ENCODE measurements around the gene C1R.

C1R gene

DNA sequence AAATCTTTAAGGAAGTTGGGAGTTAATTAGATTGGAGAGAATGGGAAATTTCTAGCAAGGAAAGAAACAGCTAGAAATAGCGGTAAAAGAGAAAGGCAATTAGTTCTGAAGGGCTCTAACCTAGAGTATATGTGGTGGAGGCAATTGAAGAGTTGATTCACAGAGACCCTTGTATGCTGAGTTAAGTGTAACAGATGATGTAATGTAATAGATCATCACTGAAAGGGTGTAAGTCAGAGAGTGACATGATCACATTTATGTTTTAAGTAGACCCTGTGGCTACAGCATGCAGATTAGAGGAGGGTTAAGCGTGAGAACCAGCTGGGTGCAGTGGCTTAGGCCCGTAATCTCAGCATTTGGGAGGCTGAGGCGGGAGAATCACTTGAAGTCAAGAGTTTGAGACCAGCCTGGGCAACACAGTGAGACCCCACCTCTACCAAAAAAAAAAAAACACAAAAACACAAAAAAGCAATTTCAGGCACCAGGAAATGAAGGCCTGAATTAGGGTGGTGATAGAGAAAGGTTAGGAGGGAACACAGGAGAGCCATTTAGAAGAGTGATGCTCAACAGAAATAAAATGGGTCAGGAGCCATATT, 33.5 kb upstream of the C1R start:
- TF ChIP-seq TAF1 (IDR thresholded peaks at IDR 0.05; ENCODE audit: borderline replicate concordance, insufficient read depth, low read length) (no peak), SIN3A (IDR thresholded peaks at IDR 0.05; ENCODE audit: borderline replicate concordance, insufficient read depth, low read length) (no peak), FOXP2 (optimal IDR thresholded peaks at IDR 0.05; ENCODE audit: borderline replicate concordance, extremely low read depth, extremely low read length, insufficient read depth) (no peak), POLR2AphosphoS5 (IDR thresholded peaks at IDR 0.05; ENCODE audit: low read depth, low read length) (no peak)
- TF ChIP-seq, protein P1, sequence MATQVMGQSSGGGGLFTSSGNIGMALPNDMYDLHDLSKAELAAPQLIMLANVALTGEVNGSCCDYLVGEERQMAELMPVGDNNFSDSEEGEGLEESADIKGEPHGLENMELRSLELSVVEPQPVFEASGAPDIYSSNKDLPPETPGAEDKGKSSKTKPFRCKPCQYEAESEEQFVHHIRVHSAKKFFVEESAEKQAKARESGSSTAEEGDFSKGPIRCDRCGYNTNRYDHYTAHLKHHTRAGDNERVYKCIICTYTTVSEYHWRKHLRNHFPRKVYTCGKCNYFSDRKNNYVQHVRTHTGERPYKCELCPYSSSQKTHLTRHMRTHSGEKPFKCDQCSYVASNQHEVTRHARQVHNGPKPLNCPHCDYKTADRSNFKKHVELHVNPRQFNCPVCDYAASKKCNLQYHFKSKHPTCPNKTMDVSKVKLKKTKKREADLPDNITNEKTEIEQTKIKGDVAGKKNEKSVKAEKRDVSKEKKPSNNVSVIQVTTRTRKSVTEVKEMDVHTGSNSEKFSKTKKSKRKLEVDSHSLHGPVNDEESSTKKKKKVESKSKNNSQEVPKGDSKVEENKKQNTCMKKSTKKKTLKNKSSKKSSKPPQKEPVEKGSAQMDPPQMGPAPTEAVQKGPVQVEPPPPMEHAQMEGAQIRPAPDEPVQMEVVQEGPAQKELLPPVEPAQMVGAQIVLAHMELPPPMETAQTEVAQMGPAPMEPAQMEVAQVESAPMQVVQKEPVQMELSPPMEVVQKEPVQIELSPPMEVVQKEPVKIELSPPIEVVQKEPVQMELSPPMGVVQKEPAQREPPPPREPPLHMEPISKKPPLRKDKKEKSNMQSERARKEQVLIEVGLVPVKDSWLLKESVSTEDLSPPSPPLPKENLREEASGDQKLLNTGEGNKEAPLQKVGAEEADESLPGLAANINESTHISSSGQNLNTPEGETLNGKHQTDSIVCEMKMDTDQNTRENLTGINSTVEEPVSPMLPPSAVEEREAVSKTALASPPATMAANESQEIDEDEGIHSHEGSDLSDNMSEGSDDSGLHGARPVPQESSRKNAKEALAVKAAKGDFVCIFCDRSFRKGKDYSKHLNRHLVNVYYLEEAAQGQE (IDR thresholded peaks at IDR 0.05; ENCODE audit: insufficient read depth in 1 of 2, low read depth in 2 of 2, low read length in 2 of 2) = no peak

- TF ChIP-seq, protein P1 (IDR thresholded peaks at IDR 0.05; ENCODE audit: insufficient read depth in 1 of 2, low read depth in 2 of 2, low read length in 2 of 2) = no peak
Measured at GRCh38 chr12:7123806-7124522, 31.7 kb upstream of the C1R start.

DNA sequence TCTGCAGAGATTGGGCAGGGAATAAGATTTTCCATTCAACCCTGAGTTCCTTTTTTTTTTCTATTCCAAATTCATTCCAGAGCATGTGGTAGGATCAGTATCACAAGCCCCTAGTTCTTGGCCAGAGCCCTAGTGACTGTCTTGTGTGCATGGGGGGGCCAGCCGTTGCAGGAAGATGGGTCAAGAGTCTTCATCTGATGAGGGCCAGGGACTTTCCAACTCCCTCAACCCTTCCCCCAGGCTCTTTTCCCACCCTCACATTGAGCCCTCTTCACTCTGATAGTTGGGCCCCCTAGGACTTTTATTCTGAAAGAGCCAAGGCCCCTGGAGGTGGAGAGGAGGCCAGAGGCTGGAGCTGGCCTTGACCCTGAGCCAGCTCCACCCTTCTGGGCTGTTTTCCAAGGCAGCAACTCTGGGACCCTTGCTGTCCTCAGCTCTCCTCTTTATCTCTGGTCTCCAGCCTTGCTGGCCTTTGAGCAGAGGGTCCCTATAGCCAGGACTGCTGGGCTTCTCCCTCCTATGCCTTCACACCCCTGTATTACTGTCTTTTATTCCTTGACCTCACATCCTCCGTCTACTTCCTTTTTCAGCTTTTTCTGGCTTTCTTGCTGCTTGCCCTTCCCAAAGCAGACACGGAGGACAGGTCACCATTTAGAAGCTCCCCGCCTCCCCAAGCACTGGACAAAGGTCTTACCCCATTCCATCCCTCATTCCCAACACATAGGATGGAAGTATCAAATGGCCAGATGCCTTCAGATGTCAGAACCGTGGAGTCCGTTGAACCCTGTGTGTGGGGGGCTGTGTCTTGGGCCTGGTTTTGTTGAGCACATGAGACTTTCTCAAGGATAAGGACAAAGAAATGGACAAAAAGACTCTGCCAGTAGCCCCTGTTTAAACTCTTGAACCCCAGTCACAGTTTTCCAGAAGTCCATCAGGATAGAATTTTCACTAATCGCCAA, 30.8 kb upstream of the C1R start:
- no peak for TF ChIP-seq SIN3A (IDR thresholded peaks at IDR 0.05; ENCODE audit: borderline replicate concordance, insufficient read depth, low read length)
- no peak for TF ChIP-seq TAF1 (IDR thresholded peaks at IDR 0.05; ENCODE audit: borderline replicate concordance, insufficient read depth, low read length)
- no peak for TF ChIP-seq FOXP2 (optimal IDR thresholded peaks at IDR 0.05; ENCODE audit: borderline replicate concordance, extremely low read depth, extremely low read length, insufficient read depth)
- no peak for TF ChIP-seq POLR2AphosphoS5 (IDR thresholded peaks at IDR 0.05; ENCODE audit: low read depth, low read length)
- TF ChIP-seq, protein P1 (IDR thresholded peaks at IDR 0.05; ENCODE audit: insufficient read depth in 1 of 2, low read depth in 2 of 2, low read length in 2 of 2) = no peak

- TF ChIP-seq SIN3A (IDR thresholded peaks at IDR 0.05; ENCODE audit: borderline replicate concordance, insufficient read depth, low read length) (no peak), TAF1 (IDR thresholded peaks at IDR 0.05; ENCODE audit: borderline replicate concordance, insufficient read depth, low read length) (no peak), POLR2AphosphoS5 (IDR thresholded peaks at IDR 0.05; ENCODE audit: low read depth, low read length) (no peak), FOXP2 (optimal IDR thresholded peaks at IDR 0.05; ENCODE audit: borderline replicate concordance, extremely low read depth, extremely low read length, insufficient read depth) (no peak)
- TF ChIP-seq, protein P1 (IDR thresholded peaks at IDR 0.05; ENCODE audit: insufficient read depth in 1 of 2, low read depth in 2 of 2, low read length in 2 of 2) = no peak
Measured at GRCh38 chr12:7121324-7121723, 29.1 kb upstream of the C1R start.

Measured in PFSK-1 (cell line).